HG03103 (cell line): ENCODE measurements around the gene NFILZ.

Experiments used
- ATAC-seq: cut with Tn5 transposase; IDR thresholded peaks from one replicate; pipeline ENCODE4 v1.9.1; 2021; ENCODE audit warnings: low read depth; ENCODE audit not compliant: unreplicated experiment

The NFILZ gene

DNA sequence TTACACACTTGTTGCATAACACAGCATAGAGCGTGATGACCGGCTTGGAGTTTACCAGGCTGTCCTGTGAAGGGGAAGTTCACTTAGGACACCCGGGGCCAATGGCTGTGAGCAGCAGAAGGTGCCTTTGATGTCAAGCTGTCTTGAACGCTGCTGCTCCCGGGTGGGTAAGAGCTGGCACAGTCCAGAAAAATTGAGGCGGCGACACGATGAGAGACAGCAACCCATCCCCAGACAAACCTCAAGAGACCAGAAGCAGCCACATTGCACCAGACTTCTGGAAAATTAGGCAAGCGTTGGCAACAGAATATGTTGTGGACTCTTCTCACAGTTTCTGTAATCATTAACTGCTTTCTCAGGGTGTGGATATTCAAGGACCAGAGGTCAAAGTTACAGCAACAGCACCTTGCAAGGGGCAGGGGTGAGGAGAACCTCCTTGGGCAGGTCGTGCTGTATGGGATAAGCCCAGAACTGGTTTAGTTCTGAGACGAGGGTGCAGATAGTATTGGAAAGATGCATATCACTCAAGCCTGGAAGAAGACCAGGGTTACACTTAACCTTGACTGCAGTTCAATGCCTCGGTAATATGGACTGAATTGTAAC lies 10.1 kb downstream of the NFILZ start:
- no peak for ATAC-seq

DNA sequence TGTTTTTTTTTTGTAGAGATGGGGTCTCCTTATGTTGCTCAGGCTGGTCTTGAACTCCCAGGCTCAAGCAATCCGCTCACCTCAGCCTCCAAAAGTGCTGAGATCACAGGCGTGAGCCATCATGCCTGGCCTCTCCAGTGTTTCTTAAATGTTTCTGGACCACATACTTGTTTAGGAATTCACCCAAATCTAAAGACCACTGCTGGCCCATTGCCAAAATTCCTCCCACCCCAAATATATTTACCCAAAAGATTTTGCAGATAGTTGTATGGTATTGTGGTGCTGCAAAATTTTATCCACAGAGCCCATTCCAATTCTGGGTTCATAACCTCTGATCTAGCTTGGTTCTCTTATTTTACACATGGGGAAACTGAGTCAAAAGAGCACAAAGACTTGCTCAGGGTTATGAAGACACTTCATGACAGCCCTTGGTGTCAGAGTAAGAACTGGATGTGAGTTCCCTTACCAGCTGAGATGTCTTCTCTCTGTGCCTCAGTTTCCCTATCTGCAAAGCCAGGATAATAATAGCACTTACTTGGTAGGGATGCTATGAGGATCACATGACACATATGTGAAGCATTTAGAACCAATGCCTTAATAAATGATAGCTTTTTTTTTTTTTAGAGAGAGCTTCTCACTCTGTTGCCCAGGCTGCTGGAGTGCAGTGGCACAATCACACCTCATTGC lies 10.9 kb downstream of the NFILZ start:
- no peak for ATAC-seq

DNA sequence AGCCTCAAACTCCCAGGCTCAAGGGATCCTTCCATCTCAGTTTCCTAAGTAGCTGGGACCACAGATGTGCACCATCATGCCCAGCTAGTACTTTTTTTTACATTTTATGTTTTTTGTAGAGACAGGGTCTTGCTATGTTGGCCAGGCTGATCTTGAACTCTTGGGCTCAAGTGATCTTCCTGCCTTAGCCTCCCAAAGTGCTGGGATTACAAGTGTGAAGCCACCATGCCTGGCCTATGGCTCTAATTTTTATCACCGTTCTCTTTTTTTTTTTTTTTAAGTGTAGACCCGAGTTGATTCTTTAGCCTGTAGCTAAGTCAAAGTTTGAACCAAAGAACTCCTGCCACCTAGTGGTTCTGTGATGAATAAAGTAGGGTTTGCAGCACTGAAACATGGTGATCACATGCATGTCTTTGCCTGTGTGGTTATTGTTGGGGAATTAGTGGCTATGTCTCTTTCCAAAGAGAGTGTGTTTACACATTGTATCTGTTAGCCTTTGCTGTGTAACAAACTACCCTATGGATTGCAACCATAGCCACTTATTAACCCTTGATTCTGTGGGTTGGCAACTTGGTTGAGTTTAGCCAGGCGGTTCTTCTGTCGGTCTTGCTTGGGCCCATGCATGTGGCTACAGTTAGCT lies 11.6 kb downstream of the NFILZ start:
- ATAC-seq = no peak

DNA sequence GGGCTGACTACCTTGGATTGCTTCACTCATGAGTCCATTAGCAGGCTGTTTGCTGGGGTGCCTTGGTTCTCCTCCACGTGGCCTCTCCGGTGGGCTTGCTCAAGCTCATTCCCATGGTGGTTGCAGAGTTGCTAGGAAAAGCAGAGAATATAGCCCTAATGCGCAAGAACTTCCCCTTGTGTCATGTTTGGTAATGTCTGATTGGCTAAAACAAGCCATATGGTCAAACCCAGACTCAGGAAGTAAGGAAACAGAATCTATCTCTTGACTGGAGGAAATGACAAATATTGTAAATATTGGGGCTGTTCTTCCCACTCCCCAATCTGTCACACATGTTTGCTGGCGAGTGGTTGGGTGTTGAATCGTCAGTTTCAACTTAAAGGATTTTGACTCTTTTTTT lies 12.1 kb downstream of the NFILZ start:
- ATAC-seq = no peak

DNA sequence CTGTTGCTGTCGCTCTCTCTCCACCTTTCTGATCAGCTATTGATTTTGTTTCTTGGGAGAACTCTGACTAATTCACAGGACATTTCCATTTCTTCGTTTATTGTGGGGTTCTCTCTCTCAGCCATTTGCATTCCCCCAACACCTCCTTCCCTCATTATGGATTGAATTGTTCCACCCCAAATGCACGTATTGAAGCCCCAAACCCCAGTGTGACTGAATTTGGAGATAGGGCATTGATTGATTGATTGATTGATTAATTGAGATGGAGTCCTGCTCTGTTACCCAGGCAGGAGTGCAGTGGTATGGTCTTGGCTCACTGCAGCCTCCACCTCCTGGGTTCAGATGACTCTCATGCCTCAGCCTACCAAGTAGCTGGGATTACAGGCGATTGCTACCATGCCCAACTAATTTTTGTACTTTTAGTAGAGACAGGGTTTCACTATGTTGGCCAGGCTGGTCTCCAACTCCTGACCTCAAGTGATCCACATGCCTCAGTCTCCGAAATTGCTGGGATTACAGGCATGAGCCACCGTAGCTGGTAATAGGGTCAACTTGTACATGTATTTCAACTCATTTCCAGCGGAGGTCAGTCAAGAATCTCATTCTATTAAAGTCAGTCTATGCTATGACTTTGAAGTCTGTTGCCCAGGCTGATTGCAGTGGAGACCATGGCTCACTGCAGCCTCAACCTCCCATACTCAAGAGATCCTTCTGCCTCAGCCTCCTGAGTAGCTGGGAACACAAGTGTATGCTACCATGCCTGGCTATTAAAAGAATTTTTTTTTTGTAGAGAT lies 13.6 kb downstream of the NFILZ start:
- ATAC-seq = no peak

DNA sequence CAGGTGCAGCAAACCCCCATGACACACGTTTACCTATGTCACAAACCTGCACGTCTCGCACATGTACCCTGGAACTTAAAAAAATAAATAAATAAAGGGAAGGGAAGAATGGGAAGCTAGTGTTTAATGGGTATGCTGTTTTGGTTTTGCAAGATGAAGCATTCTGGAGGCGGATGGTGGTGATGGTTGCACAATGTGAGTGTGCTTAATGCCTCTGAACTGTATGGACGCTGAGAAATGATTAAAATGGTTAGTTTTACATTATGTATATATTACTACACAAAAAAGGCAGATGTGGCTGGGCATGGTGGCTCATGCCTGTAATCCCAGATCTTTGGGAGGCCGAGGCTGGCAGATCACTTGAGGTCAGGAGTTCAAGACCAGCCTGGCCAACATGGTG lies 17.8 kb downstream of the NFILZ start:
- ATAC-seq = no peak

DNA sequence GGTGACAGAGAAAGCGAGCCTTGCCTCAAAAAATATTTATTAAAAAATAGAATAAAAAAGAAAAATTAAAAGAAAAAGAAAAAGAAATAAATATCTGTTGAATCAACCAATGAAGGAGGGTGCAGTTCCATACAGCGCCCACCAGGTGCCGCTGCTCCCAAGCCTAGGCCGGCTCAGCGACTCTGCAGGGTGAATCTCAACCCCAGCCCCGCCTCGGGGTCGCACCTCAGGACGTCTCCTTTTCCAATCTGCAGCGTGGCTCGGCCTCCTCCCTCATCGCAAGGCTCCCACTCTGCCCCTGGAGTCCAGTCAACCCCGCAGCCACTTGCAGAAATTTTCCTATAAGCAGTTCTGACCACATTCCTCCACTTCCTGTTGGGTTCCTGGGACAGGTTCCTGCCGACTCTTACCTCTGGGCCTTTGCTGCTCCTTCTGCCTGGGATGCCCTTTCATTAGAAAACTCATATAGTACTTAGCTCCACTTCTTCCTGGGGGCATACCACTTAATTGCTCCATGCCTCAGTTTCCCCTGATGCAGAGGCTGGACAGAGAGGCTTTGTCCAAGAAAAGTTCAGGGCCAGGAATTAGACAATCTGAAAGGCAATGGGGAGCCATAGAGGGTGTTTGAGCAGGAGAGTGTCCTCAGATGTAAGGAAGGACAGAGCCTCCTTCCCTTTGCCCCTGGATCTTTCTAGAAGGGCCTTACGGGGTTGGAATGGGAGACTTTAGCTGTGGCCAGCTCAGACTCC lies 24.3 kb downstream of the NFILZ start:
- no peak for ATAC-seq

DNA sequence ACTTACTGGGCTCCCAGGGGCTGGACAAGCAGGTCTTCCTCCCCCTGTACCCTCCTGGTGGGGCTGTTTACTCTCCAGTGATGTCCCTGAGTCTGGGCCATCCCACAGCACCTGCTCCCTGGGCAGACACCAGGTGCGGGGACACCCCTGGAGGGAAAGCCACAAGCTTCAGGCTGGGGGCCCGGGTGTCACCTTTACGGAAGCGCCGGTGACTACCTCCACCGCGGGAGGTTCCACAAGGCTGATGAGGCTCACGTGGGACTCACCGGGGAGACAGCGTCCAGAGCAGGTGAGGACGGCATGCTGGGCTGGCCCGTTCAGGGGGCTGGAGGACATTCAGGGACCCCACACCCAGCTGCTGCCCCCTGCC lies 24.9 kb downstream of the NFILZ start:
- ATAC-seq = no peak

DNA sequence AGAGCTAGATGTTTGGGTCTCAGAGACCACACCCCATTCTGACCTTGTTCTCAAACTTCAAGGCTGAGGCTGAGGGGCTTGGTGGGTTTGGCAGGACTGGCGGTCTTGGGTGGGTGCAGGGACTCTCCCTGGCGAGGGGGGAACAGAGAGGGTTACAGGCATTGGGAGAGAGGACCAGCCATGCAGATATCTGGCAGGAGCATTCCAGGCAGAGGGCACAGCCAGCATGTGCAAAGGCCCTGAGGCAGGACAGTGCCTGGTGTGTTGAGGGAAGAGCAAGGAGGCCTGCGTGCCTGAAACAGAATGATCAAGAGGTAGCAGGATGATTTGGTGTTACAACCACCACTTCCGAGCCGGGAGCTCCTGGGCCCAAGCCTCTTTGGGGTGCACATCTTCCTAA lies 27.4 kb downstream of the NFILZ start:
- ATAC-seq = no peak

DNA sequence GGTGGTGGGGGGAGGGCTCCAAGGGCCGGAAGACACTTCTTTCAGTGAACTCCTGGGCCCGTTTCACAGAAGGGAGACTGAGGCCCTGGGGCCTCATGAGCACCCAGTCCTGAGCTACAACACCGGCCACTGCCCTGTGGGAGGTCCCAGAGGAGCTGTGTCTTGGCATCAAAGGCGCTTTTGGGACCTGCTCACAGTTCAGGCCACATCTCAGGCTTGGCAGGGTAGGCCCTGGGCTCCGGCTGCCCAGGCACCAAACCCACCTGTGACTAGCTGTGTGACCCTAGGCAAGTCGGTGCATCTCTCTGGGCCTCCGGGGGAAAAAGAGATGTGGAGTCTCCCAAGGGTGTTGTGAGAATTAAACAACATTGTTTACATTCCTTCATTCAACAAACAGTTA lies 29.5 kb downstream of the NFILZ start:
- no peak for ATAC-seq

DNA sequence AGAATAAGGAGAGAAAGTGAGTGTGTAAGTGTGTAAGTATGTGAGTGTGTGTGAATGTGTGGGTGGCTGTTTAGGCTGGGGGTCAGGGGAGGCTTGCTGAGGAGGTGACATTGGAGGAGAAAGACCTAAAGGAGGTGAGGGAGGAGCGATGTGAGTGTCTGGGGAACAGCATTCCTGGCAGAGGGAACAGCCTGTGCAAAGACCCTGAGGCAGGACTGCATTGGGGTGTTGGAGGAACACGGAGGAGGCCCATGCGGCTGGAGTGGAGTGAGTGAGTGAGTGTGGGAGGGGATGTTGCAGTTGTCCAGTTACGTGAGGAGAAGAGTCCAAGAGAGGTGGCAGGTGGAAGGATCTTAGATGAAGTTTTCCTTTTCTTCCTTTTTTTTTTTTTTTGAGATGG lies 31.8 kb downstream of the NFILZ start:
- no peak for ATAC-seq

DNA sequence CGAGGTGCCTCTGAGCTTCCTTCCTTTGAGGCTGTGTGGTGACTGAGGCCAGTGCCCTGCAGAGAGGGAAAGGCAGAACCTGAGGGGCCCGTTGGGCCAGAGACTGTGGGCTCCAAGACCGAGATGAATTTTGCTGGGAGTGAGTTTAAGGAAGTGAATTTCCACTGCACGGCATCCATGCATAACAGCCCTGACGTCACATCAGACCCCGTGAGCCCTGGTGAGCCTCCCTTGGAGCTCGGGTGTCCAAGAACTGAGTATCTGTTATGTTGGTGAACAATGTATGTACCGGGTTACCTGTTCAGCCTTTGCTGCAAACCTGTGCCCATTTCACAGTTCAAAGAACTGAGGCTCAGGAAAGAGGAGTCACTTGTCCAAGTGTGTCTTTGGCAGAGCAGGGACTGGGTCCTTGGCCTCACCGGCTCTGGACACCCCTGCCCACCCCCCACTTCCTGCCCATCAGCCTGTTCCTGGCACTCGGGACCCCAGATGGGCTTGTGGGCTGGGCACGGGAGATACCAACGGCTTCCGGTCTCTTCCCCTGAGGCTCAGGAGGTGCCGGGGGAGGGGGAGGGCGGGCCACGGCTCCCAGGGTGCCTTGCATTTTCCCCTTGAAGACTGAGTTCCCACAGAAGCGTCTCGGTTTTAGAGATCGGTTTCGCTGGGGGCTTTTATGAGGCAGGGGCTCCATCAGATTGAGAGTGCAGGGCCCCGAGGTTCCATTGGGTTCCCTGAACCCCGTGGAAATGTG lies 33.7 kb downstream of the NFILZ start:
- ATAC-seq = no peak

DNA sequence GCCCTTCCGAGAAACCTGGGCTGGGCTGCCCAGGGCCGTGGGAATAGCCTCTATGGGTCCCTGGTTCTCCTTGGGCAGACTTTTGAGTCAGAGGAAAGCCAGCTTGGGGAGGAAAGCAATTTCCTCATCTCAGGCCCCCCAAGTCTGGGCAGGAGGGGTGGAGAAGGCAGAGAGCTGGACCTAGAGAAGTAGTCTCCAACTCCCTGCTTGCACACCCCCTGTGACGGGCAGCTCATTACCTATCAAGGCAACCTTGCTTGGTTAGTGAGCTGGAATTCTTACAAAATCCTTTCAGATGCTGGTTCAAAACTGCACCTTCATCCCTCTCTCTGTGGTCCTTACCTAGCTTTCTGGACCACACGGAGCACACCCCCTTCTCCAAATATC lies 34.2 kb downstream of the NFILZ start:
- ATAC-seq = no peak

DNA sequence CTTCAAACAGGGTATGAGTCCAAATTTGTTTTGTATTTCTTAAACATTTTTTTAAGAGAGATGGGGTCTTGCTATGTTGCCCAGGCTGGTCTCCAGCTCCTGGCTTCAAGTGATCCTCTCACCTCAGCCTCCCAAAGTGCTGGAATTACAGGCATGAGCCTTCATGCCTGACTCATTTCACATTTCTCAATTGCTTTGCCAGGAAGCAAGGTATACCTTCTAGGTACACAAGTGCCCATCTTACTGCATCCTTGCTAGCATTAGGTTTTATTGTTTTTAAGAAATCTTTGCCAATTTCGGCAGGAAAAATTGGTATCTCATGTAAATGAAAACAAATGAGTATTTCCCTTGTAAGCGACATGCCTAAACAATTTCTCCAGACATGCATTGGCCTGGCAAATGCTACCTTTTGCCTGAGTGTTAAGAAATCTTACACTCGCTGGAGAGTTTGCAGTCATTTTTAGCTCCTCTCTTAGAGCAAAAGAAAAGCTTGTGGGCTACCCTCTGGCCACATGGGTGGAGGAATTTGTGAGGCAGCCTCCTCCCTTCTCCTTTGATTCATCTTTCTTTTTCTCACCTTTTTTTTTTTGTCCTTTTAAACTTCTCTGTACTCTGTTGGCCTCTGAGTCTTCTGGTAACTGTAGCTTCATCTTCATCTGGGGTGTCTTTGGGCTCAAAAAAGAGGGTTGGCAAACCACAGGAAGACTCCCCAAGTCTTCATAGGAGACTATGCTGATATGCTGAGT lies 35.2 kb downstream of the NFILZ start:
- no peak for ATAC-seq

DNA sequence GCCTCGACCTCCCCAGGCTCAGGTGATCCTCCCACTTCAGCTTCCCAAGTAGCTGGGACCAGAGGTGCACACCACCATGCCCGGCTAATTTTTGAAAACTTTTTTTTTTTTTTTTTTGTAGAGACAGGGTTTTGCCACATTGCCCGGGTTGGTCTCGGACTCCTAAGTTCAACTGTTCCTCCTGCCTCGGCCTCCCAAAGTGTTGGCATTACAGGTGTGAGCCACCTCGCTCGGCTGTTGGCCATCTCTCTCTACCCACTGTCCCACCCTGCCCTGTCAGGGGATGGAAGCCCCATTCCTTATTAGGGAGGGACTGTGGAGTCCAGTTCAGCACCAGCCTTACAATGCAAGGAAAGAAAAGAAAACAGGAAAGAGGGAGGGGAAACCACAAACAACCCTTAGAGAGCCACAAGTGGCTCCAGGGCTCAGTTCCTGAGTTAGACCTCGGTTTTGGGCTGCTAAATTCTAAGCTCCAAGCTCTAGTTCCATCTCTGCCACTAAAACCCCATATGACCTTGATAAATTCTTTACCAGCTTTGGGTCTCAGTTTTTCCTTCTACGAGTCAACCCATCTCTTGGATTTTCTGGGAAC lies 36.5 kb downstream of the NFILZ start:
- ATAC-seq = no peak

DNA sequence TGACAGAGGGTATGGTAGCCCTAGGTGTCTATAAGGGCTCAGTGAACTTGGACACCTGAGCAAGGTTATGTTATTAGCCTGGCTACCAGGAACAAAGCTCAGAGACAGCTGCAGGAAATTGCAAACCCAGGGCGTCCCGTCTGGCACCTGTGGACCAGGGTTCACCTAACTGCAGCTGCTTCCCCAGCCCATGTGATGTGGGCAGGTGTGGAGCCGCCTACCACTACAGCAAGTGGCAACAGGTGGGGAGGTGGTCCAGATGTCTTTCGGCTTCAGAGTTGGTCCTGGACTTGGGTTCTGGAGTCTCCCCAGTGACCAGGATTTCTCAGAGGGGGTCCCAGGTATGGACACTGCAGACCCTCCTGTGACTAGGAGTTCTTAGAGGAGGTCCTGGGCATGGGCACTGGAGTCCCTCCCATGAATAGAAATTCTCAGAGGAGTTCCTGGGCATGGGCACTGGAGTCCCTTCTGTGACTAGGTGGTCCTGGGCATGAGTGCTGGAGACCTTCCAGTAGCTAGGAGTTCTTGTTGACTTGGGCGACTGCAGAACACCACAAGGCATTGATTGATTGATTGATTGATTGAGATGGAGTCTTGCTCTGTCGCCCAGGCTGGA lies 43.0 kb downstream of the NFILZ start:
- no peak for ATAC-seq

DNA sequence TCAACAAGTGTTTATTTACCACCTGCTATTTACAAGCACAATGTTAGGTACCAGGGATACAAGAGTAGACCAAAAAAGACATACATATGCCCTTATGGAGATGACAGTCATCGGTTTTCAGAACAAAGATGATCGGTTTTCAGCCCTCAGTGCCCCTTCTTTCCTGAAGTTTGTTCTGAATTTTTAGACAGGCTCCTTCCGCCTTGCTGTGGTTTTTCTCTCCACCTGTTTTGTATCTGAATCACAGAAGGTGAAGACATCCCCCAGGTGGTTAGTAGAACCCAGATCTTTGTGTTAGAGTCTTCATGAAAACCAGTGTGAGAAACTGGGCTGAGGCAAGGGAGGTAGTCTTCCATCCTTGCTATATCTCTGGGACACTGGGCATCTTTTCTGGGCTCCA lies 44.6 kb downstream of the NFILZ start:
- no peak for ATAC-seq

DNA sequence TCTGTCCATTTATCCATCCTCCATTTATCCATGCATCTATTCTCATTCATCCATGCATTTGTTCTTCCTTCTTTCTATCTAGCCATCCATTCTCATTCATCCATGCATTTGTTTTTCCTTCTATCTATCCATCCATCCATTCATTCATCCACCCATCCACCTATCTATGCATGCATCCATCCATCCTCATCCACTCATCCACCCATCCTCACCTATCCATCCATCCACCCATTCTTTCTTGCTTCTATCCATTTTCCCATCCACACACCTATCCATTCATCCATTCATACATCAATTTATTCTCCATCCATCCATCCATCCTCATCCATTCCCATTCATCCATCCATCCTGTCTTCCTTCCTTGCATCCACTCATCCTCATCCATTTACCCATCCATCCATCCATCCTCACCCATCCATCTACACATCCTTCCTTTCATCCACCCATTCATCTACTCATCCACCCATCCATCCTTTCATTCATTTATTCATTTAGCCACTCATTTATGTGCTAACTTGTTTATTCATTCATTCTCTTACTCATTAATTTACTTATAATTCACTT lies 47.9 kb downstream of the NFILZ start:
- ATAC-seq = no peak
